Raji (cell line): Measurements from ENCODE around the gene UBE2C.

Experiments used
- POLR2A ChIP-seq: IDR thresholded peaks from 2 replicates; pipeline ENCODE4 v1.6.1; 2011; ENCODE audit warnings: low read depth, low read length, control low read depth; ENCODE audit not compliant: insufficient read depth

Gene UBE2C

GRCh38 chr20:45861221-45862075 lies 49.0 kb downstream of the UBE2C start:
- TF ChIP-seq POLR2A, result no peak

GRCh38 chr20:45863543-45864470 lies 51.4 kb downstream of the UBE2C start:
- TF ChIP-seq POLR2A, result no peak

DNA sequence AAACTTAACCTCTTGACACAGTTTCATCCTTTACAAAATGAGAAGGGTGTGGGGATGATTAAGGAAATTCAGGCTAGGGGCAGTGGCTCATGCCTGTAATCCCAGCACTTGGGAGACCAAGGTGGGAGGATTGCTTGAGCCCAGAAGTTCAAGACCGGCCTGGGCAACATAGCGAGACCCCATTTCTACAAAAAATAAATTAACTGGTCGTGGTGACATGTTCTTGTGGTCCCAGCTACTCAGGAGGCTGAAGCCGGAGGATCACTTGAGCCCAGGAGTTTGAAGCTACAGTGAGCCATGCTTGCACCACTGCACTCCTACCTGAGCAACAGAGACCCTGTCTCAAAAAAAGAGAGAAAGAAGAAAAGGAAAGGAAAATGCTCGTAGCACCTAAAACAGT lies 54.0 kb downstream of the UBE2C start:
- TF ChIP-seq POLR2A, result no peak
